Kidney epithelial cell (primary cell): Measurements from ENCODE around the gene STEAP1B. TPM values are rescaled to one million over a fixed set of nuclear protein-coding genes. Genes with fewer than 3 reads are reported as not detected.

Experiments used
- DNase-seq: peaks from one replicate; pipeline ENCODE4 v3.0.0-alpha.2; 2010; ENCODE audit warnings: low read depth
- H3K27me3 ChIP-seq: 2 replicates; pipeline ENCODE4 v1.6.0; 2011; ENCODE audit warnings: low read length; ENCODE audit not compliant: control insufficient read depth, insufficient read depth
- H3K36me3 ChIP-seq: 2 replicates; pipeline ENCODE4 v1.5.1; 2011; ENCODE audit warnings: low read length; ENCODE audit not compliant: control insufficient read depth, insufficient read depth
- H3K4me3 ChIP-seq: 2 replicates; pipeline ENCODE4 v1.5.1; 2011; ENCODE audit warnings: low read depth, mild to moderate bottlenecking, control low read depth, low read length
- total RNA-seq: library from RNA; depleted of rRNA; stranded (reverse); fragments of >200 nt; gene quantifications from 2 replicates; pipeline ENCODE4 v1.2.3, GENCODE V29; 2015
- TF ChIP-seq, protein P1 (sequence below): IDR thresholded peaks from 2 replicates; pipeline ENCODE4 v1.5.1; 2011; ENCODE audit warnings: mild to moderate bottlenecking, moderate library complexity, low read length, control low read depth, inconsistent platforms; ENCODE audit not compliant: insufficient read depth, poor library complexity, severe bottlenecking

STEAP1B gene
- total RNA-seq, 1 donor from 2014 or later, result not detected

DNA sequence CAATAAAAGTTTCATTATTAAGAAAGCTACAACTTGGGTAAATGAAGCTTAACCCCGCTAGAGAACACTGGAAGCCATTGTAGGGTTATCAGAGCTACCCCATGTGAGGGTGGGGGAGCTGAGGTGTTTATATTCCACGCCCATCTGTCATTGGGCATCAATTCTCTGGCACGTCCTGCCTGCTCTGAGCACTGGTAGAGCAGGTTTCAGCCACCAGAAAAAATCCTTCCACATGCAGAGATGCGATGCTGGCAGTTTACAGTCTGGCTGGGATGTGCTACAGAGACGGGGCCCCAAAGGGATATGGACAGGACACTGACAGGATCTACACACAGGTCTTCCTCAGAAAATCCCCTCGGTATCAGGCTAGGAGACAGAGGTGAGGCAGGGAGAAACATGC lies 127.1 kb downstream of the STEAP1B start:
- TF ChIP-seq, protein P1, sequence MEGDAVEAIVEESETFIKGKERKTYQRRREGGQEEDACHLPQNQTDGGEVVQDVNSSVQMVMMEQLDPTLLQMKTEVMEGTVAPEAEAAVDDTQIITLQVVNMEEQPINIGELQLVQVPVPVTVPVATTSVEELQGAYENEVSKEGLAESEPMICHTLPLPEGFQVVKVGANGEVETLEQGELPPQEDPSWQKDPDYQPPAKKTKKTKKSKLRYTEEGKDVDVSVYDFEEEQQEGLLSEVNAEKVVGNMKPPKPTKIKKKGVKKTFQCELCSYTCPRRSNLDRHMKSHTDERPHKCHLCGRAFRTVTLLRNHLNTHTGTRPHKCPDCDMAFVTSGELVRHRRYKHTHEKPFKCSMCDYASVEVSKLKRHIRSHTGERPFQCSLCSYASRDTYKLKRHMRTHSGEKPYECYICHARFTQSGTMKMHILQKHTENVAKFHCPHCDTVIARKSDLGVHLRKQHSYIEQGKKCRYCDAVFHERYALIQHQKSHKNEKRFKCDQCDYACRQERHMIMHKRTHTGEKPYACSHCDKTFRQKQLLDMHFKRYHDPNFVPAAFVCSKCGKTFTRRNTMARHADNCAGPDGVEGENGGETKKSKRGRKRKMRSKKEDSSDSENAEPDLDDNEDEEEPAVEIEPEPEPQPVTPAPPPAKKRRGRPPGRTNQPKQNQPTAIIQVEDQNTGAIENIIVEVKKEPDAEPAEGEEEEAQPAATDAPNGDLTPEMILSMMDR, result no peak
- Histone ChIP-seq H3K27me3 (no peaks in the 10 kb centered on the region), H3K4me3 (no peak overlapping the region), H3K36me3 (no peaks in the 10 kb centered on the region)
- DNase-seq, result no peak

DNA sequence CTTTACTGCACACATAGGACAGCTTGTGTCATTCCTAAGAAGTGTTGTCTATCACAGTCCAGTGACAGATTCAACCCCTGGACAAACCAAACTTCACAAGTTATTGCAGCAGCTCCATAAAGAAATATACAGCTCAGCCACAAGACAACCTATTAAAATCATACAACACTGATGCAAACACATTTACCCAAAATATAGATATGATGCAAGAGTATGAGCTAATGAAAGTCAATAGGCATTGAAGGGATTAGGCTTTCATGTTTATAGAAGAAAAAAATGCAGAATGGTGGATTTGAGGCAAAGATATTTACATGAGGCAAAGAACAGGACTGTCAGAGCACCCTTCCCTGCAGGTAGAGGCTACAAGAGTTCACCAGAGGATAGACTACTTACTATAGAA lies 128.1 kb downstream of the STEAP1B start:
- H3K4me3 ChIP-seq, result no peak overlapping the region
- DNase-seq, result no peak
- TF ChIP-seq, protein P1, result no peak

More for the DNA sequence above, 128.1 kb downstream of the STEAP1B start:
- no peaks in the 10 kb centered on the region for H3K27me3 ChIP-seq
- no peaks in the 10 kb centered on the region for H3K36me3 ChIP-seq

Other genes with a start within 250 kb of the STEAP1B start
- gene RAPGEF5, start 143.0 kb downstream of the STEAP1B start, total RNA-seq, result 0.82 and 1.1 TPM in 2 replicates
- gene IL6, start 227.0 kb upstream of the STEAP1B start, total RNA-seq, result 8.5 and 16.2 TPM in 2 replicates